T-cell (primary cell): Measurements from ENCODE around the gene TRAPPC8. TPM values are rescaled to one million over a fixed set of nuclear protein-coding genes. Genes with fewer than 3 reads are reported as not detected.
"Not testable (repeated sequence)": the region's sequence is repeated elsewhere in the genome, so short reads cannot be mapped to it uniquely, and the experiment has no call there.

Experiments used
- ATAC-seq, 4 experiments: fragments of 200-7000 bp in 3 of 4; fragments of 150-1000 bp in 1 of 4; cut with Tn5 transposase; replicated peaks in 1 of 4; 1 replicate in 3 of 4; 2 replicates in 1 of 4; pipeline ENCODE4 v1.10.0; 2021; ENCODE audit warnings: moderate library complexity in 3 of 4, mild to moderate bottlenecking in 2 of 4, moderate number of reproducible peaks in 1 of 4
- CTCF ChIA-PET, 2 donors: fragments of 300-600 bp; sonication (Branson Sonifier 250); formaldehyde crosslinking; loops; one replicate each; lab custom pipeline; 2022; ENCODE audit warnings: antibody characterized with exemption in 2 of 2; lab: Charles Lee
- POLR2A ChIA-PET, 2 donors: fragments of 300-600 bp; sonication (Branson Sonifier 250); formaldehyde crosslinking; loops; one replicate each; lab custom pipeline; 2022; ENCODE audit warnings: antibody characterized with exemption in 2 of 2; lab: Charles Lee
- DNase-seq, 35 experiments: peaks; one replicate each; pipeline versions ENCODE4 v3.0.0 to v3.0.0-alpha.2; 2013 to 2023
- H3K27ac ChIP-seq: one replicate; pipeline ENCODE4 v1.5.1; 2013; ENCODE audit warnings: low read length
- H3K27me3 ChIP-seq, 2 experiments: replicated peaks in 1 of 2; 1 replicate in 1 of 2; 2 replicates in 1 of 2; pipeline versions ENCODE4 v1.6.1 to v1.7.0; 2013; ENCODE audit warnings: low read length in 1 of 2, mixed read lengths in 1 of 2; ENCODE audit not compliant: control insufficient read depth in 2 of 2, insufficient read depth in 2 of 2; ENCODE audit errors: extremely low read depth in 1 of 2
- H3K36me3 ChIP-seq, 2 donors: 1 replicate in 1 of 2; 2 replicates in 1 of 2; pipeline versions ENCODE4 v1.6.1 to v1.7.0; 2013; ENCODE audit warnings: low read length in 1 of 2; ENCODE audit not compliant: control insufficient read depth in 2 of 2, insufficient read depth in 1 of 2; ENCODE audit errors: extremely low read depth in 1 of 2
- H3K4me1 ChIP-seq, 2 experiments: 1 replicate in 1 of 2; 2 replicates in 1 of 2; pipeline versions ENCODE4 v1.6.1 to v1.7.0; 2013; ENCODE audit warnings: low read length in 2 of 2, mixed read lengths in 1 of 2; ENCODE audit not compliant: insufficient read depth in 2 of 2, control insufficient read depth in 1 of 2; ENCODE audit errors: extremely low read depth in 1 of 2
- H3K4me3 ChIP-seq, 2 donors: 1 replicate in 1 of 2; 2 replicates in 1 of 2; pipeline versions ENCODE4 v1.5.1 to v1.7.0; 2013; ENCODE audit warnings: mild to moderate bottlenecking in 2 of 2, low read length in 1 of 2, moderate library complexity in 1 of 2; ENCODE audit not compliant: control insufficient read depth in 1 of 2; ENCODE audit errors: extremely low read depth in 1 of 2
- H3K9me3 ChIP-seq: 2 replicates; pipeline ENCODE4 v1.7.0; 2013
- H3K27ac Mint-ChIP-seq, 2 donors: one replicate each; pipeline ENCODE4 v1.8.0; 2020 to 2021; ENCODE audit warnings: mild to moderate bottlenecking in 2 of 2, mixed read lengths in 2 of 2
- H3K27me3 Mint-ChIP-seq, 2 donors: one replicate each; pipeline ENCODE4 v1.8.0; 2021 to 2022; ENCODE audit warnings: mixed read lengths in 2 of 2
- H3K36me3 Mint-ChIP-seq: one replicate; pipeline ENCODE4 v1.8.0; 2021; ENCODE audit warnings: mixed read lengths
- H3K4me1 Mint-ChIP-seq, 3 donors: one replicate each; pipeline ENCODE4 v1.8.0; 2020 to 2022; ENCODE audit warnings: mixed read lengths in 3 of 3, mild to moderate bottlenecking in 1 of 3
- H3K4me3 Mint-ChIP-seq, 3 donors: one replicate each; pipeline ENCODE4 v1.8.0; 2020 to 2022; ENCODE audit warnings: mild to moderate bottlenecking in 3 of 3, mixed read lengths in 3 of 3, moderate library complexity in 3 of 3
- H3K9me3 Mint-ChIP-seq, 3 donors: one replicate each; pipeline ENCODE4 v1.8.0; 2020 to 2022; ENCODE audit warnings: mixed read lengths in 3 of 3
- WGBS: methylation state at CpG from one replicate; pipeline ENCODE4 v1.1.5; 2013; ENCODE audit warnings: missing lambda C conversion rate; ENCODE audit not compliant: insufficient coverage; 5-methylcytosine and 5-hydroxymethylcytosine counted together
- total RNA-seq, 35 experiments: library from RNA in 6 of 35; stranded (reverse) in 6 of 35; fragments of 120-200 nt in 1 of 35; gene quantifications; one replicate each; pipeline versions ENCODE4 v1.2.1 to v1.2.4 and lab custom pipeline; 2013 to 2026

Gene TRAPPC8
- total RNA-seq, 5 donors from 2014 or later (not counting 1 experiment from before 2014, with no cell fraction given), result 44.7 to 62.0 (median 51.8) TPM

DNA sequence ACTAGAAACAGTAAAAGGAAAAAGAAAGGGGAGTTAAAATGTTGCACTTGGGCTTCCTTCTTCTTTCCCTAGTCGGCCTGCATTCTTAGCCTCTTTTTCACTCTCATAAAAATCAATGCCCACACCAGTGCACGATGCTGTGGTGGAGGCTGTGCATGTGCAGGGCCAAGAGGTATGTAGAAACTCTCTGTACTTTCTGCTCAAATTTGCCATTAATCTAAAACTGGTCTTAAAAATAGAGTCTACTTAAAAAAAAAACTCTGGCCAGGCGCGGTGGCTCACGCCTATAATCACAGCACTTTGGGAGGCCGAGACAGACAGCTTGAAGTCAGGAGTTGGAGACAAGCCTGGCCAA is 11.1 kb downstream of the TRAPPC8 start:
- CTCF ChIA-PET, result interaction anchor here in 1 of 2 donors (0.5 to 1.4 kb wide), 2 partner anchors 10 to 222 kb away, joined by 3 to 4 read pairs; no protein-coding TSS in a partner anchor

DNA sequence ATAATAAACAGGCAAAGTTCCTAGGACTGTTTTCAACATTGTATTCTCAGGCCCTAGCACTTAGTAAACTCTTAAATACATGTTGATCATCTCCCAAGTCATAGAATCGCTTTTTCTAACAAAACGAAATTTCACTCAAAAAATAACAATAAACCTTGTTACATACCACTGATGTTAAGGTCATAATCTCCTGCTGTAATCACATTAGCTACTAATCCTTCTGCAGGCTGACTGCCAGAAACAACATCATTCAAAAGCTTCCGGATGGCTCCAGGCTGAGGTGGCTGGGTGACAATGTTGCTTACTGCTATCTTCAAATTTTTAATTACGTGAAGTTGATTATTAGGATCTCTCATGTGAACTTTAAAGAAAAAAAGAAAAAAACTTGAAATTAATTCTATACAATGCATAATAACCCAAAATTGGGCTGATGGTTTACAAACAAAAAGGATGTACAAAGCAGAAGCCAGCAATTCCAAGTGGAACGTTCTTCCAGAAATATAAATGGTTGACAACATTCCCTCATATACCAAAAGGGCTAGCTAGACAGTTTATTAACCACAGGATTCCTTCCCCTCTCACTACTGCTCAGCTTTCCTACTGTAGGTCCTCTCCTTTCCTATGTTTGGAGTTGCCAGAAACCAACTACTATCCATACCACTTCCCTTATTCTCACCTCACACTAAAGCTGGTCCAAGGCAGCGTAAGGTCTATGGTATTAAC is 11.6 kb downstream of the TRAPPC8 start:
- CTCF ChIA-PET, result interaction anchor here in 1 of 2 donors (0.5 to 1.4 kb wide), 2 partner anchors 10 to 222 kb away, joined by 3 to 4 read pairs; no protein-coding TSS in a partner anchor
- H3K27ac Mint-ChIP-seq, result peak overlapping the region in 1 of 2 donors; percentile 22
- Histone ChIP-seq H3K4me1 (peaks cover 0 to 4% of the 10 kb centered on the region in 2 experiments), H3K36me3 (peaks cover 16 to 39% of the 10 kb centered on the region in 2 donors), H3K9me3 (no peaks in the 10 kb centered on the region), H3K27ac (no peak overlapping the region), H3K4me3 (no peak overlapping the region), H3K27me3 (no peaks in the 10 kb centered on the region)
- 100% methylated on average over 2 of the region's 6 CpGs for WGBS
- DNase-seq (no peak), ATAC-seq (no peak)
- no peaks in the 10 kb centered on the region for H3K9me3 Mint-ChIP-seq
- POLR2A ChIA-PET, result interaction anchor here in 1 of 2 donors (0.6 kb wide), 1 partner anchor 353 kb away, joined by 3 read pairs; no protein-coding TSS in a partner anchor
- H3K4me3 Mint-ChIP-seq, result no peak overlapping the region
- peaks cover 18% of the 10 kb centered on the region for H3K36me3 Mint-ChIP-seq
- no peaks in the 10 kb centered on the region for H3K27me3 Mint-ChIP-seq
- H3K4me1 Mint-ChIP-seq, result peaks cover 16 to 23% (median 19%) of the 10 kb centered on the region in 3 donors

More for the DNA sequence above, 11.1 kb downstream of the TRAPPC8 start:
- peaks cover 14% of the 10 kb centered on the region for H3K36me3 Mint-ChIP-seq
- no peak overlapping the region for H3K4me3 Mint-ChIP-seq
- peaks cover 16 to 38% of the 10 kb centered on the region in 2 donors for H3K36me3 ChIP-seq
- H3K27ac Mint-ChIP-seq, result peak overlapping the region in 1 of 2 donors; percentile 22
- no peaks in the 10 kb centered on the region for H3K9me3 Mint-ChIP-seq
- ATAC-seq (no peak), DNase-seq (no peak)
- no peaks in the 10 kb centered on the region for H3K27me3 Mint-ChIP-seq
- peaks cover 0 to 4% of the 10 kb centered on the region in 2 experiments for H3K4me1 ChIP-seq
- peaks cover 15 to 20% (median 16%) of the 10 kb centered on the region in 3 donors for H3K4me1 Mint-ChIP-seq
- H3K9me3 ChIP-seq, result no peaks in the 10 kb centered on the region
- WGBS, result 100% methylated on average over 2 of the region's 6 CpGs
- no peak overlapping the region for H3K27ac ChIP-seq
- H3K4me3 ChIP-seq, result no peak overlapping the region
- POLR2A ChIA-PET, result no interaction called here
- H3K27me3 ChIP-seq, result no peaks in the 10 kb centered on the region

GRCh38 chr18:31929273-31929672 is 13.7 kb downstream of the TRAPPC8 start:
- Mint-ChIP-seq H3K27ac (no peak overlapping the region), H3K4me1 (peaks cover 27 to 32% (median 31%) of the 10 kb centered on the region in 3 donors)
- POLR2A ChIA-PET, result interaction anchor here in 1 of 2 donors (0.7 kb wide), 1 partner anchor 168 kb away, joined by 3 read pairs; no protein-coding TSS in a partner anchor

DNA sequence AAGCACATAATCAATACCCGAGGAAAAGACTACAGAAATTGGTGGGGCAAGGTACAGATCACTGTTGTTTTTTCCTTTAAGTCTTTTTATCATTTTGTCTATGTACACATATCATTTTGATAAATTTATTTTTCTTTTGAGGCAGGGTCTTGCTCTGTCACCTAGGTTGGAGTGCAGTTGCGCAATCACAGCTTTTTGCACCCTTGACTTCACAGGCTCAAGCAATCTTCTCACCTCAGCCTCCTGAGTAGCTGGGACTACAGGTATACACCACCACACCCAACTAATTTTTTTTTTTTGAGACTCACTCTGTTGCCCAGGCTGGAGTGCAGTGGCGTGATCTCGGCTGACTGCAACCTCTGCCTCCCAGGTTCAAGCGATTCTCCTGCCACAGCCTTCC is 15.9 kb downstream of the TRAPPC8 start:
- peaks cover 16 to 39% of the 10 kb centered on the region in 2 donors for H3K36me3 ChIP-seq
- H3K4me3 ChIP-seq, H3K27ac ChIP-seq, H3K27ac Mint-ChIP-seq, H3K27me3 ChIP-seq, H3K4me1 ChIP-seq, ATAC-seq, DNase-seq, POLR2A ChIA-PET, CTCF ChIA-PET, H3K9me3 Mint-ChIP-seq, H3K4me3 Mint-ChIP-seq, H3K27me3 Mint-ChIP-seq, H3K9me3 ChIP-seq: not testable (repeated sequence)
- peaks cover 24 to 28% (median 25%) of the 10 kb centered on the region in 3 donors for H3K4me1 Mint-ChIP-seq
- peaks cover 37% of the 10 kb centered on the region for H3K36me3 Mint-ChIP-seq
- WGBS, result no CpG with 5 or more reads among the region's 5 CpGs

More at GRCh38 chr18:31929273-31929672, 13.7 kb downstream of the TRAPPC8 start:
- Mint-ChIP-seq H3K36me3 (peaks cover 32% of the 10 kb centered on the region), H3K9me3 (no peaks in the 10 kb centered on the region), H3K4me3 (no peak overlapping the region), H3K27me3 (no peaks in the 10 kb centered on the region)
- ATAC-seq, result no peak
- no peak overlapping the region for H3K4me3 ChIP-seq
- no peaks in the 10 kb centered on the region for H3K9me3 ChIP-seq
- no peaks in the 10 kb centered on the region for H3K27me3 ChIP-seq
- CTCF ChIA-PET, result no interaction called here
- H3K27ac ChIP-seq, result no peak overlapping the region
- H3K4me1 ChIP-seq, result peaks cover 0 to 4% of the 10 kb centered on the region in 2 experiments
- DNase-seq, result no peak
- peaks cover 16 to 38% of the 10 kb centered on the region in 2 donors for H3K36me3 ChIP-seq

DNA sequence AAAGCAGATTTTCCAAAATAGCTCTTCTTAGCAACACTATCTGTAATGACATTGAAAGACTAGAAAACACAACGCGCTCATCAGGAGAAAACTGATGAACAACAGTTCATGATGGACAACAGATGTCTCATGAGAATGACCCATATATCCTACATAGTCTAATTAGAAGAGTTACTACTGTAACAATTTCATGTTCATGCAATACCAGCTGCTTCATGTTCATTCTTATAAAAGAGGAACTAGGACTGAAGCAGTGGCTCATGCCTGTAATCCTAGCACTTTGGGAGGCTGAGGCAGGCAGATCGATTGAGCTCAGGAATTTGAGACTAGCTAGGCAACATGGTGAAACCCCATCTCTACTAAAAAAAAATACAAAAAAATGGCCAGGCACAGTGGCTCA is 22.7 kb downstream of the TRAPPC8 start:
- Mint-ChIP-seq H3K36me3 (peaks cover 30% of the 10 kb centered on the region), H3K27ac (no peak overlapping the region), H3K9me3 (no peaks in the 10 kb centered on the region), H3K27me3 (no peaks in the 10 kb centered on the region), H3K4me1 (peaks cover 4 to 14% (median 11%) of the 10 kb centered on the region in 3 donors), H3K4me3 (no peak overlapping the region)
- CTCF ChIA-PET, result interaction anchor here in 1 of 2 donors (0.6 kb wide), 1 partner anchor 119 kb away, joined by 3 read pairs; no protein-coding TSS in a partner anchor
- no peak overlapping the region for H3K27ac ChIP-seq
- no CpG with 5 or more reads among the region's 3 CpGs for WGBS
- no peak for DNase-seq
- POLR2A ChIA-PET, result no interaction called here
- no peaks in the 10 kb centered on the region for H3K9me3 ChIP-seq
- H3K4me1 ChIP-seq, result no peaks in the 10 kb centered on the region
- H3K4me3 ChIP-seq, result no peak overlapping the region
- peaks cover 0 to 12% of the 10 kb centered on the region in 2 donors for H3K36me3 ChIP-seq
- no peaks in the 10 kb centered on the region for H3K27me3 ChIP-seq
- ATAC-seq, result no peak

GRCh38 chr18:31919366-31919765 is 23.6 kb downstream of the TRAPPC8 start:
- H3K4me1 Mint-ChIP-seq, result peaks cover 0 to 10% (median 8%) of the 10 kb centered on the region in 3 donors
- POLR2A ChIA-PET, H3K27me3 ChIP-seq, ATAC-seq, H3K4me3 Mint-ChIP-seq, DNase-seq, H3K27ac ChIP-seq, H3K27ac Mint-ChIP-seq, H3K9me3 ChIP-seq, H3K9me3 Mint-ChIP-seq, H3K4me3 ChIP-seq, H3K27me3 Mint-ChIP-seq, H3K4me1 ChIP-seq, CTCF ChIA-PET: not testable (repeated sequence)
- peaks cover 33% of the 10 kb centered on the region for H3K36me3 Mint-ChIP-seq
- H3K36me3 ChIP-seq, result peaks cover 0 to 21% of the 10 kb centered on the region in 2 donors
- whole genome bisulfite sequencing, result no CpG with 5 or more reads among the region's 5 CpGs
